ENCODE results near the gene RMND5B. TPM values are rescaled to one million over a fixed set of nuclear protein-coding genes. Genes with fewer than 3 reads are reported as not detected.

RMND5B gene
- polyA plus RNA-seq, 1 donor from 2014 or later, result 37.3 TPM

GRCh38 chr5:178123966-178124925 lies 6.6 kb upstream of the RMND5B start:
- H3K36me3 ChIP-seq (ENCODE audit: insufficient read depth, low read length), result no peaks in the 10 kb centered on the region
- H3K9ac ChIP-seq (ENCODE audit: low read length), result no peak overlapping the region
- no peaks in the 10 kb centered on the region for H3K9me3 ChIP-seq (ENCODE audit: low read length)
- TF ChIP-seq POLR2AphosphoS5 (IDR thresholded peaks at IDR 0.05), result no peak
- no peak for TF ChIP-seq REST (IDR thresholded peaks at IDR 0.05; ENCODE audit: borderline replicate concordance)
- no peak for TF ChIP-seq MXI1 (conservative IDR thresholded peaks at IDR 0.05; ENCODE audit: poor library complexity, severe bottlenecking)
- no peak for TF ChIP-seq TAF1 (IDR thresholded peaks at IDR 0.05; ENCODE audit: low read depth)
- TF ChIP-seq EZH2 (IDR thresholded peaks at IDR 0.05; ENCODE audit: borderline replicate concordance, insufficient read depth, low read length, poor library complexity, severe bottlenecking), result no peak
- TF ChIP-seq SMC3 (conservative IDR thresholded peaks at IDR 0.05; ENCODE audit: poor library complexity), result no peak
- TF ChIP-seq RAD21 (conservative IDR thresholded peaks at IDR 0.05), result no peak
- no peak for TF ChIP-seq EP300 (conservative IDR thresholded peaks at IDR 0.05; ENCODE audit: poor library complexity, severe bottlenecking)
- no peak for TF ChIP-seq CTCF (IDR thresholded peaks at IDR 0.05; ENCODE audit: poor library complexity, severe bottlenecking)
- H3K27ac ChIP-seq (ENCODE audit: low read length), result no peak overlapping the region
- H3F3A ChIP-seq (ENCODE audit: insufficient read depth, low read length, poor library complexity, severe bottlenecking), result no peaks in the 10 kb centered on the region
- no peak overlapping the region for H2AFZ ChIP-seq (ENCODE audit: low read depth, low read length)
- H3K79me2 ChIP-seq (replicated peaks; ENCODE audit: insufficient read depth, low read length), result no peaks in the 10 kb centered on the region
- no peaks in the 10 kb centered on the region for H3K27me3 ChIP-seq (ENCODE audit: insufficient read depth, low read depth, low read length)
- H3K4me3 ChIP-seq (ENCODE audit: low read length), result no peak overlapping the region
- H3K9me2 ChIP-seq (ENCODE audit: insufficient read depth, low read length), result no peaks in the 10 kb centered on the region
- no peaks in the 10 kb centered on the region for H4K20me1 ChIP-seq (ENCODE audit: insufficient read depth)
- H3K4me2 ChIP-seq (ENCODE audit: low read length), result no peak overlapping the region

- no peak overlapping the region for H3K4me2 ChIP-seq (ENCODE audit: low read length)
- H4K20me1 ChIP-seq (ENCODE audit: insufficient read depth), result no peaks in the 10 kb centered on the region
- TF ChIP-seq REST (IDR thresholded peaks at IDR 0.05; ENCODE audit: borderline replicate concordance) (no peak), MXI1 (conservative IDR thresholded peaks at IDR 0.05; ENCODE audit: poor library complexity, severe bottlenecking) (no peak), SMC3 (conservative IDR thresholded peaks at IDR 0.05; ENCODE audit: poor library complexity) (no peak)
- no peaks in the 10 kb centered on the region for H3K36me3 ChIP-seq (ENCODE audit: insufficient read depth, low read length)
- no peak overlapping the region for H3K27ac ChIP-seq (ENCODE audit: low read length)
- H2AFZ ChIP-seq (ENCODE audit: low read depth, low read length), result no peak overlapping the region
- H3K79me2 ChIP-seq (replicated peaks; ENCODE audit: insufficient read depth, low read length), result no peaks in the 10 kb centered on the region
- no peak overlapping the region for H3K9ac ChIP-seq (ENCODE audit: low read length)
- no peaks in the 10 kb centered on the region for H3K9me3 ChIP-seq (ENCODE audit: low read length)
- no peaks in the 10 kb centered on the region for H3K9me2 ChIP-seq (ENCODE audit: insufficient read depth, low read length)
- H3K4me3 ChIP-seq (ENCODE audit: low read length), result no peak overlapping the region
- H3K27me3 ChIP-seq (ENCODE audit: insufficient read depth, low read depth, low read length), result no peaks in the 10 kb centered on the region
- no peaks in the 10 kb centered on the region for H3F3A ChIP-seq (ENCODE audit: insufficient read depth, low read length, poor library complexity, severe bottlenecking)
Measured at GRCh38 chr5:178125253-178125906, 5.4 kb upstream of the RMND5B start.

All from neural cell (in vitro differentiated cells).